ENCODE measurements around the gene NCKAP5. TPM values are rescaled to one million over a fixed set of nuclear protein-coding genes. Genes with fewer than 3 reads are reported as not detected.

The NCKAP5 gene
- total and polyA plus RNA-seq, 2 of the 13 experiments (the other 11 are each of a cell fraction or from before 2014, with no cell fraction given), result 0.01 TPM; not detected in 1

DNA sequence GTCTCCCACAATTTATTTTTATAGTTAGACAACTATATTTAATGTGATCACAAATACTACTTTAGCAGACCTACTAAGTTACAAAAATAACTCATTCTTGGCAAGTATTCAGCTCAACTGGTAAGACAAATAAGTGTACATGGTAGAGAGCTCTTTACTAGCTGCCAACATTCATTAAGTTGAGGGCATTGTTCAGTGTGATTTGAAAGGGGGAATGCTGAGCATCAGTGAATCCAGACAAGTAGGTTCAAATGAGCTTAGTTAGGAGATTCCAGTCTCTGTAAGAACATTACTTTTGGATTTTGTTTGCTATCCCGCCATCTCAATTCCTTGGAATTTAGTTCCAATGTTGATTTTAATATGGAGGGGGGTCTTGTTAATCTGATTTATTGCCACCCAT, 710.9 kb downstream of the NCKAP5 start:
- TF ChIP-seq ZNF83 (CRISPR knock-in tag; IDR thresholded peaks at IDR 0.05; ENCODE audit: borderline replicate concordance) (no peak), ZNF225 (CRISPR knock-in tag; IDR thresholded peaks at IDR 0.05) (no peak), ZMAT3 (CRISPR knock-in tag; conservative IDR thresholded peaks at IDR 0.05) (no peak), SIX1 (CRISPR knock-in tag; IDR thresholded peaks at IDR 0.05; ENCODE audit: borderline replicate concordance) (no peak), SRSF1 (optimal IDR thresholded peaks at IDR 0.05; ENCODE audit: low read depth, low read length) (no peak), ZNF510 (CRISPR knock-in tag; IDR thresholded peaks at IDR 0.05; ENCODE audit: low read depth) (no peak), ZSCAN21 (CRISPR knock-in tag; IDR thresholded peaks at IDR 0.05; ENCODE audit: borderline replicate concordance) (no peak), ZNF776 (CRISPR knock-in tag; IDR thresholded peaks at IDR 0.05) (no peak), FOXJ3 (CRISPR knock-in tag; IDR thresholded peaks at IDR 0.05; ENCODE audit: borderline replicate concordance) (no peak), TBP (CRISPR knock-in tag; IDR thresholded peaks at IDR 0.05) (no peak), RORA (CRISPR knock-in tag; IDR thresholded peaks at IDR 0.05) (no peak), CEBPG (CRISPR knock-in tag; IDR thresholded peaks at IDR 0.05) (no peak), NRL (CRISPR knock-in tag; IDR thresholded peaks at IDR 0.05; ENCODE audit: borderline replicate concordance) (no peak), TBX2 (CRISPR knock-in tag; IDR thresholded peaks at IDR 0.05; ENCODE audit: borderline replicate concordance) (no peak)
- TF ChIP-seq, protein P1, sequence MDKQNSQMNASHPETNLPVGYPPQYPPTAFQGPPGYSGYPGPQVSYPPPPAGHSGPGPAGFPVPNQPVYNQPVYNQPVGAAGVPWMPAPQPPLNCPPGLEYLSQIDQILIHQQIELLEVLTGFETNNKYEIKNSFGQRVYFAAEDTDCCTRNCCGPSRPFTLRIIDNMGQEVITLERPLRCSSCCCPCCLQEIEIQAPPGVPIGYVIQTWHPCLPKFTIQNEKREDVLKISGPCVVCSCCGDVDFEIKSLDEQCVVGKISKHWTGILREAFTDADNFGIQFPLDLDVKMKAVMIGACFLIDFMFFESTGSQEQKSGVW (CRISPR knock-in tag; IDR thresholded peaks at IDR 0.05; ENCODE audit: borderline replicate concordance), result no peak
- TF ChIP-seq, protein P2, sequence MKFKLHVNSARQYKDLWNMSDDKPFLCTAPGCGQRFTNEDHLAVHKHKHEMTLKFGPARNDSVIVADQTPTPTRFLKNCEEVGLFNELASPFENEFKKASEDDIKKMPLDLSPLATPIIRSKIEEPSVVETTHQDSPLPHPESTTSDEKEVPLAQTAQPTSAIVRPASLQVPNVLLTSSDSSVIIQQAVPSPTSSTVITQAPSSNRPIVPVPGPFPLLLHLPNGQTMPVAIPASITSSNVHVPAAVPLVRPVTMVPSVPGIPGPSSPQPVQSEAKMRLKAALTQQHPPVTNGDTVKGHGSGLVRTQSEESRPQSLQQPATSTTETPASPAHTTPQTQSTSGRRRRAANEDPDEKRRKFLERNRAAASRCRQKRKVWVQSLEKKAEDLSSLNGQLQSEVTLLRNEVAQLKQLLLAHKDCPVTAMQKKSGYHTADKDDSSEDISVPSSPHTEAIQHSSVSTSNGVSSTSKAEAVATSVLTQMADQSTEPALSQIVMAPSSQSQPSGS (CRISPR knock-in tag; IDR thresholded peaks at IDR 0.05), result no peak
- TF ChIP-seq, protein P3, sequence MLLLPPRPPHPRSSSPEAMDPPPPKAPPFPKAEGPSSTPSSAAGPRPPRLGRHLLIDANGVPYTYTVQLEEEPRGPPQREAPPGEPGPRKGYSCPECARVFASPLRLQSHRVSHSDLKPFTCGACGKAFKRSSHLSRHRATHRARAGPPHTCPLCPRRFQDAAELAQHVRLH (CRISPR knock-in tag; IDR thresholded peaks at IDR 0.05; ENCODE audit: borderline replicate concordance, low read depth), result no peak
- CTCF ChIA-PET (ENCODE audit: low intra/inter-chr PET ratio, low total read pairs), result no interaction called here
- H3K36me3 ChIP-seq (replicated peaks in 1 of 2; ENCODE audit: control insufficient read depth in 1 of 2, insufficient read depth in 2 of 2, low read length in 2 of 2), result no peaks in the 10 kb centered on the region
- H4K20me1 ChIP-seq (ENCODE audit: insufficient read depth, low read length), result no peaks in the 10 kb centered on the region
- no peaks in the 10 kb centered on the region for H3K27me3 ChIP-seq (ENCODE audit: control insufficient read depth in 1 of 2, insufficient read depth in 2 of 2, low read length in 2 of 2)
- peaks cover 9% of the 10 kb centered on the region for H3K4me1 ChIP-seq (ENCODE audit: insufficient read depth, low read length)
- intact Hi-C loops (cut with micrococcal nuclease; ENCODE audit: unreplicated experiment) (loop anchor here (2.0 kb wide), 1 partner anchor 311 kb away; no protein-coding TSS in a partner anchor), in situ Hi-C loops (cut with HindIII; ENCODE audit: extremely low pct_ligation_motif_present, low pct_unique_long_range_greater_than_20kb) (no loop called here)
- no peak for FAIRE-seq
- peaks cover 4% of the 10 kb centered on the region; the same call in 1 of the 2 replicates for H3K9me3 ChIP-seq (ENCODE audit: low read length)
- no peak overlapping the region for H3K4me3 ChIP-seq (replicated peaks in 1 of 3; ENCODE audit: insufficient read depth in 1 of 3, low read depth in 2 of 3, low read length in 3 of 3)
- H3K4me2 ChIP-seq (ENCODE audit: low read depth, low read length), result no peak overlapping the region
- H2AFZ ChIP-seq (ENCODE audit: low read length), result no peak overlapping the region
- no TSS peak for BruUV-seq (replicated peaks)
- POLR2A ChIA-PET, result no interaction called here
- H3K9ac ChIP-seq (ENCODE audit: insufficient read depth, low read depth, low read length), result no peak overlapping the region
- H3K79me2 ChIP-seq (ENCODE audit: insufficient read depth, low read length), result no peaks in the 10 kb centered on the region
- ATAC-seq, result no peak
- WGBS (ENCODE audit: low lambda C conversion rate), result 26% methylated on average over 1 of the region's 1 CpG
- no peak for DNase-seq (ENCODE audit: low spot score)
- H3K27ac ChIP-seq (ENCODE audit: extremely low read length, insufficient read depth, low read length), result no peak overlapping the region

Measured in HepG2 (cell line).